ENCODE measurements around the gene DAPK3.
A peak's percentile ranks its signal among the peaks of the same experiment; 100 is the strongest.
"Not testable (repeated sequence)": the region's sequence is repeated elsewhere in the genome, so short reads cannot be mapped to it uniquely, and the experiment has no call there.

DAPK3 gene

GRCh38 chr19:4010808-4011110 is 39.9 kb upstream of the DAPK3 start:
- DNase-seq (ENCODE audit: low read depth, low spot score): no peak
- no peak for TF ChIP-seq CTCF (IDR thresholded peaks at IDR 0.05; ENCODE audit: low read depth, low read length)
- no peak overlapping the region for H3K4me3 ChIP-seq (ENCODE audit: low read depth, low read length)
- in situ Hi-C loops (cut with HindIII; ENCODE audit: low sequenced_read_pairs): no loop called here

- no peak overlapping the region for H3K4me3 ChIP-seq (ENCODE audit: low read depth, low read length)
- no peak for DNase-seq (ENCODE audit: low read depth, low spot score)
- no peak for TF ChIP-seq CTCF (IDR thresholded peaks at IDR 0.05; ENCODE audit: low read depth, low read length)
- in situ Hi-C loops (cut with HindIII; ENCODE audit: low sequenced_read_pairs): no loop called here
Observed at GRCh38 chr19:4009990-4010807, 39.3 kb upstream of the DAPK3 start.

- DNase-seq (ENCODE audit: low read depth, low spot score): no peak
- in situ Hi-C loops (cut with HindIII; ENCODE audit: low sequenced_read_pairs): no loop called here
- no peak for TF ChIP-seq CTCF (IDR thresholded peaks at IDR 0.05; ENCODE audit: low read depth, low read length)
- peak overlapping the region; percentile 88 for H3K4me3 ChIP-seq (ENCODE audit: low read depth, low read length)
Observed at GRCh38 chr19:4007836-4008539, 37.1 kb upstream of the DAPK3 start.

DNA sequence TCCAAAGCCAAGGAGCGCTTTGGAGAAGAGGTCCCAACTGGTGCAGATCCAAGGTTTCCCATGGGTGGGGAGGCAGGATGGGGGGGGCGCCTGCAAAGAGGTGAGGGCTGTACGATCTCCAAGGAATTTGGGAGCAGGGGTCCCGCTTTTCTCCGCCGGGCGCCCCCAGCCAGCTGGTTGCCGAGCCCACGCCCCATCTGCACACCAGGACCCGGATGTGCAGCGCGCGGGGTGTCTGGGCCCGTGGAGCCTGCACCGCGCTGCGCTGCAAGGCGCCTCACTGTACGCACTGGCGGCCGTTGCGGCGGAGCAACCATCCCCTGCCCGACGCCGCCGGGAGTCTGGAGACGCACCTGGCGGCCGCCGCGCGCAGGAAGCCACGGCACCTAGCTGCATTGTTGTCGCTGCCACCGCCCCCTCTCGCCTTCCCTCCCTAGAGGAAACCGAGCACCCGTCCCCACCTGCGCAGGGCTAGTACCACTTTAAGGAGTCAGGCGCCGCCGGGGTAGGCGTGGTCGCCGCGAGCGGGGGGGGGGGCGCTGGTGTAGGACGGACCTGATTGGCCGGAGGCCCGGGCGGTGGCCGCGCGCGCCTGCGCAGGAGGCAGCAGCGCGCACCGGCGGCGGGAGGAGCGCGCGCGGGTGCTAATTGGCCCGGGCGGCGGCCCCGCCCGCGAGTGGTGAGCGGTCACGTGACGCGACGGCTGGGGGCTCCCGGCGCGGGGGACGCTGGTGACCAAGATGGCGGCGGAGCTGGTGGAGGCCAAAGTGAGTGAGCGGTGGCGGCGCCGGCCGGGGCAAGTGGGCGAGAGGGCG is 36.3 kb upstream of the DAPK3 start, which contains the start of gene PIAS4:
Gene PIAS4 (plus strand): TSS at position 716 of the 815 bp plus-strand sequence. CDS start 25 bp downstream, at position 741.
- no peak for TF ChIP-seq CTCF (IDR thresholded peaks at IDR 0.05; ENCODE audit: low read depth, low read length)
- in situ Hi-C loops (cut with HindIII; ENCODE audit: low sequenced_read_pairs): no loop called here

GRCh38 chr19:4005436-4005835 is 34.5 kb upstream of the DAPK3 start:
- H3K4me3 ChIP-seq (ENCODE audit: low read depth, low read length); in situ Hi-C loops (cut with HindIII; ENCODE audit: low sequenced_read_pairs); DNase-seq (ENCODE audit: low read depth, low spot score): not testable (repeated sequence)

More for the DNA sequence above, 36.3 kb upstream of the DAPK3 start, which contains the start of gene PIAS4:
- peak; percentile 94 for DNase-seq (ENCODE audit: low read depth, low spot score)
- peak within 1 kb of the TSS; percentile 88 for H3K4me3 ChIP-seq (ENCODE audit: low read depth, low read length)

DNA sequence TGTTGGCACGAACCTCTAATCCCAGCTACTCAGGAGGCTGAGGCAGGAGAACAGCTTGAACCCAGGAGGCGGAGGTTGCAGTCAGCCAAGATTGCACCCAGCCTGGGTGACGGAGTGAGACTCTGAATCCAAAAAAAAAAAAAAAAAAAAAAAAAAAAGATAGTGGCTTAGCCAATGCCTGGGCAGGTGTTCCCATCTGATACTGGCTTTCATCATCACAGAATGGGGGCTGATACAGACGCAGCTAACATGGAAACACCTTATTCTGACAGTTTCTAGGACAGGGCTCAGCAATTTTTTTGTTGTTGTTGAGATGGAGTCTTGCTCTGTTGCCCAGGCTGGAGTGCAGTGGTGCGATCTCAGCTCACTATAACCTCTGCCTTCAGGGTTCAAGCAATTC is 29.9 kb upstream of the DAPK3 start:
- in situ Hi-C loops (cut with HindIII; ENCODE audit: low sequenced_read_pairs); DNase-seq (ENCODE audit: low read depth, low spot score); H3K4me3 ChIP-seq (ENCODE audit: low read depth, low read length): not testable (repeated sequence)

- in situ Hi-C loops (cut with HindIII; ENCODE audit: low sequenced_read_pairs); DNase-seq (ENCODE audit: low read depth, low spot score); H3K4me3 ChIP-seq (ENCODE audit: low read depth, low read length): not testable (repeated sequence)
Observed at GRCh38 chr19:3998667-3999412, 27.9 kb upstream of the DAPK3 start.
